HepG2 (cell line): Measurements from ENCODE around the gene MAN1C1. TPM values are rescaled to one million over a fixed set of nuclear protein-coding genes. Genes with fewer than 3 reads are reported as not detected.

Experiments used
- ATAC-seq: fragments of 200-7000 bp; cut with Tn5 transposase; 3 replicates; pipeline ENCODE4 v1.9.1; 2020; ENCODE audit warnings: mild to moderate bottlenecking, moderate library complexity
- BruUV-seq: library from RNA; stranded (reverse); fragments of 400-500 nt; replicated peaks from 2 replicates; lab custom pipeline; 2021; lab: Mats Ljungman, UMichigan
- CTCF ChIA-PET: fragments of 300-600 bp; formaldehyde crosslinking; extraction: SDS; loops from one replicate; lab custom pipeline; 2021; ENCODE audit warnings: low total read pairs, inconsistent platforms, low intra/inter-chr PET ratio; lab: Yijun Ruan, JAX
- POLR2A ChIA-PET: fragments of 350-600 bp; sonication (Branson Sonifier 250); formaldehyde crosslinking; loops from one replicate; lab custom pipeline; 2020; ENCODE audit warnings: antibody characterized with exemption, inconsistent platforms; lab: Yijun Ruan, JAX
- DNase-seq: peaks from one replicate; pipeline ENCODE4 v3.0.0-alpha.2; 2015; ENCODE audit warnings: low spot score
- FAIRE-seq: peaks from 3 replicates; lab custom pipeline; 2011; peaks lifted over from hg19 to GRCh38; lab: Jason Lieb, UNC
- H2AFZ ChIP-seq: one replicate; pipeline ENCODE4 v1.6.1; 2011; ENCODE audit warnings: low read length, inconsistent platforms
- H3K27ac ChIP-seq: fragments of 300-600 bp; 3 replicates; pipeline ENCODE4 v1.8.0; 2011; ENCODE audit warnings: mixed run types, mild to moderate bottlenecking, mixed read lengths, low read length, inconsistent platforms; ENCODE audit not compliant: insufficient read depth; ENCODE audit errors: extremely low read length
- H3K27me3 ChIP-seq, 2 experiments: fragments of 200-600 bp in 1 of 2; 2 replicates in 1 of 2; 3 replicates in 1 of 2; pipeline versions ENCODE4 v1.6.0 to v1.8.0; 2011; ENCODE audit warnings: low read length in 2 of 2, mild to moderate bottlenecking in 2 of 2, moderate library complexity in 2 of 2, inconsistent platforms in 1 of 2; ENCODE audit not compliant: insufficient read depth in 2 of 2, control insufficient read depth in 1 of 2
- H3K36me3 ChIP-seq, 2 experiments: fragments of 200-600 bp in 1 of 2; replicated peaks in 1 of 2; 2 replicates in 1 of 2; 3 replicates in 1 of 2; pipeline versions ENCODE4 v1.5.1 to v1.8.0; 2011; ENCODE audit warnings: low read length in 2 of 2, inconsistent platforms in 1 of 2; ENCODE audit not compliant: insufficient read depth in 2 of 2, control insufficient read depth in 1 of 2
- H3K4me1 ChIP-seq: 2 replicates; pipeline ENCODE4 v1.5.1; 2012; ENCODE audit warnings: low read length, inconsistent platforms; ENCODE audit not compliant: insufficient read depth
- H3K4me2 ChIP-seq: 2 replicates; pipeline ENCODE4 v1.6.0; 2011; ENCODE audit warnings: low read depth, low read length, inconsistent platforms
- H3K4me3 ChIP-seq, 3 experiments: fragments of 200-600 bp in 1 of 3; sonication (generic), shearing (Covaris generic) in 1 of 3; replicated peaks in 1 of 3; 2 replicates each; pipeline ENCODE4 v1.5.1; 2011 to 2016; ENCODE audit warnings: low read length in 3 of 3, inconsistent platforms in 2 of 3, low read depth in 2 of 3, mild to moderate bottlenecking in 2 of 3, control low read depth in 1 of 3, mixed read lengths in 1 of 3; ENCODE audit not compliant: insufficient read depth in 1 of 3
- H3K79me2 ChIP-seq: one replicate; pipeline ENCODE4 v1.6.1; 2011; ENCODE audit warnings: low read length, inconsistent platforms; ENCODE audit not compliant: insufficient read depth
- H3K9ac ChIP-seq: 2 replicates; pipeline ENCODE4 v1.6.0; 2011; ENCODE audit warnings: mild to moderate bottlenecking, low read depth, low read length, inconsistent platforms; ENCODE audit not compliant: insufficient read depth
- H3K9me3 ChIP-seq: 2 replicates; pipeline ENCODE4 v1.5.1; 2012; ENCODE audit warnings: mild to moderate bottlenecking, low read length
- H4K20me1 ChIP-seq: 2 replicates; pipeline ENCODE4 v1.6.0; 2011; ENCODE audit warnings: inconsistent platforms, mild to moderate bottlenecking, low read length, moderate library complexity; ENCODE audit not compliant: insufficient read depth
- CBX5 ChIP-seq: sonication (generic); formaldehyde crosslinking; IDR thresholded peaks from 2 replicates; pipeline ENCODE4 v1.4.0; 2020; ENCODE audit warnings: missing genetic modification reagents, borderline replicate concordance
- ELF4 ChIP-seq: sonication (generic); formaldehyde crosslinking; IDR thresholded peaks from 2 replicates; pipeline ENCODE4 v1.5.0; 2020; ENCODE audit warnings: missing genetic modification reagents, mild to moderate bottlenecking, moderate library complexity, borderline replicate concordance
- FOXP1 ChIP-seq, 2 experiments: fragments of 450-650 bp in 1 of 2; IDR thresholded peaks; 2 replicates each; pipeline ENCODE4 v1.6.1; 2017 to 2018; ENCODE audit warnings: antibody characterized with exemption in 1 of 2
- GLI4 ChIP-seq: sonication (generic); formaldehyde crosslinking; IDR thresholded peaks from 2 replicates; pipeline ENCODE4 v1.5.1; 2020; ENCODE audit warnings: missing genetic modification reagents, mild to moderate bottlenecking, moderate library complexity, borderline replicate concordance
- HOXA3 ChIP-seq: sonication (generic); formaldehyde crosslinking; IDR thresholded peaks from 2 replicates; pipeline ENCODE4 v1.5.0; 2020; ENCODE audit warnings: missing genetic modification reagents
- HOXA5 ChIP-seq: sonication (generic); formaldehyde crosslinking; IDR thresholded peaks from 2 replicates; pipeline ENCODE4 v1.4.0; 2020; ENCODE audit warnings: missing genetic modification reagents
- KAT8 ChIP-seq: IDR thresholded peaks from 2 replicates; pipeline ENCODE4 v1.6.1; 2016; ENCODE audit warnings: missing genetic modification reagents, missing compliant biosample characterization
- NFE2 ChIP-seq: sonication (generic); formaldehyde crosslinking; IDR thresholded peaks from 2 replicates; pipeline ENCODE4 v1.4.0; 2020; ENCODE audit warnings: missing genetic modification reagents
- PLRG1 ChIP-seq: fragments of 450-650 bp; conservative IDR thresholded peaks from 2 replicates; pipeline ENCODE4 v1.6.1; 2016
- RARA ChIP-seq: IDR thresholded peaks from 2 replicates; pipeline ENCODE4 v1.6.1; 2016; ENCODE audit warnings: missing genetic modification reagents, missing compliant biosample characterization
- SALL2 ChIP-seq: sonication (generic); formaldehyde crosslinking; IDR thresholded peaks from 2 replicates; pipeline ENCODE4 v1.8.1; 2023; ENCODE audit warnings: mild to moderate bottlenecking, missing genetic modification reagents, inconsistent platforms
- SCMH1 ChIP-seq: sonication (generic); formaldehyde crosslinking; IDR thresholded peaks from 2 replicates; pipeline ENCODE4 v1.9.0; 2021; ENCODE audit warnings: missing genetic modification reagents, mild to moderate bottlenecking, borderline replicate concordance
- ZNF44 ChIP-seq: sonication (generic); formaldehyde crosslinking; IDR thresholded peaks from 2 replicates; pipeline ENCODE4 v1.5.1; 2020; ENCODE audit warnings: mild to moderate bottlenecking, missing genetic modification reagents
- ZNF792 ChIP-seq: IDR thresholded peaks from 2 replicates; pipeline ENCODE4 v1.6.1; 2016
- WGBS: methylation state at CpG from one replicate; pipeline ENCODE4 v1.1.6; 2017; ENCODE audit warnings: low lambda C conversion rate; 5-methylcytosine and 5-hydroxymethylcytosine counted together
- in situ Hi-C: cut with HindIII; loops from 2 replicates; pipeline ENCODE4 v1.10.0; 2017; ENCODE audit warnings: low pct_unique_long_range_greater_than_20kb; ENCODE audit not compliant: extremely low pct_ligation_motif_present
- intact Hi-C: fragments of 100-400 bp; cut with micrococcal nuclease; formaldehyde crosslinking; loops from one replicate; pipeline ENCODE4 v1.10.0; 2022; ENCODE audit not compliant: unreplicated experiment
- polyA plus RNA-seq, 8 experiments: library from polyadenylated mRNA; depleted of rRNA in 3 of 8; stranded (reverse) in 7 of 8; unstranded in 1 of 8; fragments of >200 nt; fragmentation: Illumina TruSeq in 4 of 8; extraction: Trizol in 4 of 8; gene quantifications; 2 replicates each; pipeline versions ENCODE4 v1.2.1 to v1.2.3, GENCODE V29; 2011 to 2016; ENCODE audit warnings: low read depth in 4 of 8, missing spikeins in 1 of 8, mixed read lengths in 1 of 8; ENCODE audit not compliant: insufficient read depth in 1 of 8
- total RNA-seq, 5 experiments: library from RNA; depleted of rRNA; stranded (reverse); fragments of >200 nt; fragmentation: Illumina TruSeq; extraction: Trizol; gene quantifications; 2 replicates each; pipeline ENCODE4 v1.2.3, GENCODE V29; 2016; ENCODE audit warnings: low read depth in 1 of 5
- TF ChIP-seq, protein P1 (sequence below): sonication (generic); formaldehyde crosslinking; IDR thresholded peaks from 2 replicates; pipeline ENCODE4 v1.4.0; 2020; ENCODE audit warnings: missing genetic modification reagents
- TF ChIP-seq, protein P2 (sequence below): sonication (generic); formaldehyde crosslinking; IDR thresholded peaks from 2 replicates; pipeline ENCODE4 v1.4.0; 2020; ENCODE audit warnings: missing genetic modification reagents, mild to moderate bottlenecking, borderline replicate concordance
- TF ChIP-seq, protein P3 (sequence below): sonication (generic); formaldehyde crosslinking; IDR thresholded peaks from 2 replicates; pipeline ENCODE4 v1.9.0; 2021; ENCODE audit warnings: missing genetic modification reagents, mild to moderate bottlenecking, borderline replicate concordance

MAN1C1 gene
- total and polyA plus RNA-seq, 2 of the 13 experiments (the other 11 are each of a cell fraction or from before 2014, with no cell fraction given): 0.18 to 0.49 TPM

DNA sequence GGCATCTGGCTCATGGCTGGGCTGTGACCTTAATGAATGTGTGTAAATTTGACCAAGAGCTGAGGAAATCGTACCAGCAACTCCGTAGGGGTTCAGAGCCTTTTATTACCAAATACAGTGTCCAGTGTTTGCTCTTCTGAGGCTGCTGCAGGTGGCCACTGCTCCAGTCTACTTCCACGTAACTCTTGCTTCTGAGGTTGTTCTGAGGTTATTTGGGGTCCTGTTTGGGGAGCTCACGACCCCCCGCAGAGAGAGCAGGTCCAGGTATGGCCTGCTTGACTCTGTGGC, 33.6 kb downstream of the MAN1C1 start:
- BruUV-seq: no TSS peak
- whole genome bisulfite sequencing: 18% methylated on average over 4 of the region's 5 CpGs
- DNase-seq (no peak), FAIRE-seq (no peak), ATAC-seq (no peak)
- Histone ChIP-seq H3K4me2 (no peak overlapping the region), H3K4me3 (no peak overlapping the region), H3K27ac (no peak overlapping the region), H2AFZ (no peak overlapping the region), H3K27me3 (peaks cover 3 to 43% of the 10 kb centered on the region in 2 experiments), H4K20me1 (no peaks in the 10 kb centered on the region), H3K36me3 (no peaks in the 10 kb centered on the region), H3K9ac (no peak overlapping the region), H3K79me2 (no peaks in the 10 kb centered on the region), H3K9me3 (no peaks in the 10 kb centered on the region), H3K4me1 (no peaks in the 10 kb centered on the region)
- POLR2A ChIA-PET: no interaction called here
- in situ Hi-C loops: no loop called here
- TF ChIP-seq KAT8 (CRISPR knock-in tag) (no peak), NFE2 (CRISPR knock-in tag) (no peak), HOXA3 (CRISPR knock-in tag) (no peak), RARA (CRISPR knock-in tag) (no peak), SALL2 (CRISPR knock-in tag) (no peak), HOXA5 (CRISPR knock-in tag) (no peak), FOXP1 (IDR thresholded peaks at IDR 0.05) (no peak), FOXP1 (CRISPR knock-in tag; IDR thresholded peaks at IDR 0.05) (no peak), PLRG1 (no peak), CBX5 (CRISPR knock-in tag) (no peak), SCMH1 (CRISPR knock-in tag) (no peak), GLI4 (CRISPR knock-in tag) (no peak), ZNF792 (CRISPR knock-in tag) (no peak), ELF4 (CRISPR knock-in tag) (no peak), ZNF44 (CRISPR knock-in tag) (no peak)
- TF ChIP-seq, protein P1, sequence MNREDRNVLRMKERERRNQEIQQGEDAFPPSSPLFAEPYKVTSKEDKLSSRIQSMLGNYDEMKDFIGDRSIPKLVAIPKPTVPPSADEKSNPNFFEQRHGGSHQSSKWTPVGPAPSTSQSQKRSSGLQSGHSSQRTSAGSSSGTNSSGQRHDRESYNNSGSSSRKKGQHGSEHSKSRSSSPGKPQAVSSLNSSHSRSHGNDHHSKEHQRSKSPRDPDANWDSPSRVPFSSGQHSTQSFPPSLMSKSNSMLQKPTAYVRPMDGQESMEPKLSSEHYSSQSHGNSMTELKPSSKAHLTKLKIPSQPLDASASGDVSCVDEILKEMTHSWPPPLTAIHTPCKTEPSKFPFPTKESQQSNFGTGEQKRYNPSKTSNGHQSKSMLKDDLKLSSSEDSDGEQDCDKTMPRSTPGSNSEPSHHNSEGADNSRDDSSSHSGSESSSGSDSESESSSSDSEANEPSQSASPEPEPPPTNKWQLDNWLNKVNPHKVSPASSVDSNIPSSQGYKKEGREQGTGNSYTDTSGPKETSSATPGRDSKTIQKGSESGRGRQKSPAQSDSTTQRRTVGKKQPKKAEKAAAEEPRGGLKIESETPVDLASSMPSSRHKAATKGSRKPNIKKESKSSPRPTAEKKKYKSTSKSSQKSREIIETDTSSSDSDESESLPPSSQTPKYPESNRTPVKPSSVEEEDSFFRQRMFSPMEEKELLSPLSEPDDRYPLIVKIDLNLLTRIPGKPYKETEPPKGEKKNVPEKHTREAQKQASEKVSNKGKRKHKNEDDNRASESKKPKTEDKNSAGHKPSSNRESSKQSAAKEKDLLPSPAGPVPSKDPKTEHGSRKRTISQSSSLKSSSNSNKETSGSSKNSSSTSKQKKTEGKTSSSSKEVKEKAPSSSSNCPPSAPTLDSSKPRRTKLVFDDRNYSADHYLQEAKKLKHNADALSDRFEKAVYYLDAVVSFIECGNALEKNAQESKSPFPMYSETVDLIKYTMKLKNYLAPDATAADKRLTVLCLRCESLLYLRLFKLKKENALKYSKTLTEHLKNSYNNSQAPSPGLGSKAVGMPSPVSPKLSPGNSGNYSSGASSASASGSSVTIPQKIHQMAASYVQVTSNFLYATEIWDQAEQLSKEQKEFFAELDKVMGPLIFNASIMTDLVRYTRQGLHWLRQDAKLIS (CRISPR knock-in tag): no peak
- TF ChIP-seq, protein P2, sequence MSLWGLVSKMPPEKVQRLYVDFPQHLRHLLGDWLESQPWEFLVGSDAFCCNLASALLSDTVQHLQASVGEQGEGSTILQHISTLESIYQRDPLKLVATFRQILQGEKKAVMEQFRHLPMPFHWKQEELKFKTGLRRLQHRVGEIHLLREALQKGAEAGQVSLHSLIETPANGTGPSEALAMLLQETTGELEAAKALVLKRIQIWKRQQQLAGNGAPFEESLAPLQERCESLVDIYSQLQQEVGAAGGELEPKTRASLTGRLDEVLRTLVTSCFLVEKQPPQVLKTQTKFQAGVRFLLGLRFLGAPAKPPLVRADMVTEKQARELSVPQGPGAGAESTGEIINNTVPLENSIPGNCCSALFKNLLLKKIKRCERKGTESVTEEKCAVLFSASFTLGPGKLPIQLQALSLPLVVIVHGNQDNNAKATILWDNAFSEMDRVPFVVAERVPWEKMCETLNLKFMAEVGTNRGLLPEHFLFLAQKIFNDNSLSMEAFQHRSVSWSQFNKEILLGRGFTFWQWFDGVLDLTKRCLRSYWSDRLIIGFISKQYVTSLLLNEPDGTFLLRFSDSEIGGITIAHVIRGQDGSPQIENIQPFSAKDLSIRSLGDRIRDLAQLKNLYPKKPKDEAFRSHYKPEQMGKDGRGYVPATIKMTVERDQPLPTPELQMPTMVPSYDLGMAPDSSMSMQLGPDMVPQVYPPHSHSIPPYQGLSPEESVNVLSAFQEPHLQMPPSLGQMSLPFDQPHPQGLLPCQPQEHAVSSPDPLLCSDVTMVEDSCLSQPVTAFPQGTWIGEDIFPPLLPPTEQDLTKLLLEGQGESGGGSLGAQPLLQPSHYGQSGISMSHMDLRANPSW: no peak
- TF ChIP-seq, protein P3, sequence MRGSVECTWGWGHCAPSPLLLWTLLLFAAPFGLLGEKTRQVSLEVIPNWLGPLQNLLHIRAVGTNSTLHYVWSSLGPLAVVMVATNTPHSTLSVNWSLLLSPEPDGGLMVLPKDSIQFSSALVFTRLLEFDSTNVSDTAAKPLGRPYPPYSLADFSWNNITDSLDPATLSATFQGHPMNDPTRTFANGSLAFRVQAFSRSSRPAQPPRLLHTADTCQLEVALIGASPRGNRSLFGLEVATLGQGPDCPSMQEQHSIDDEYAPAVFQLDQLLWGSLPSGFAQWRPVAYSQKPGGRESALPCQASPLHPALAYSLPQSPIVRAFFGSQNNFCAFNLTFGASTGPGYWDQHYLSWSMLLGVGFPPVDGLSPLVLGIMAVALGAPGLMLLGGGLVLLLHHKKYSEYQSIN (CRISPR knock-in tag): no peak
- intact Hi-C loops: no loop called here
- CTCF ChIA-PET: no interaction called here
